ENCODE measurements around the gene TSC22D3. TPM values are rescaled to one million over a fixed set of nuclear protein-coding genes. Genes with fewer than 3 reads are reported as not detected.

The TSC22D3 gene
- total and polyA plus RNA-seq, 12 donors: 132 to 474 (median 298) TPM

GRCh38 chrX:107758231-107758766 is 17.3 kb downstream of the TSC22D3 start:
- Histone ChIP-seq H3K36me3 (replicated peaks in 1 of 2) (no peaks in the 10 kb centered on the region), H3K9me3 (replicated peaks in 1 of 3) (no peaks in the 10 kb centered on the region), H3K4me1 (replicated peaks in 1 of 2) (peaks cover 0 to 11% of the 10 kb centered on the region in 2 donors), H3K27ac (no peak overlapping the region), H3K4me3 (no peak overlapping the region), H3K27me3 (no peaks in the 10 kb centered on the region)
- intact Hi-C loops (cut with DNase I): no loop called here
- 79 to 100% (median 90%) methylated on average over 4 to 5 of the region's 5 CpGs for WGBS, 4 donors
- DNase-seq: no peak
- TF ChIP-seq CTCF (IDR thresholded peaks at IDR 0.05) (no peak), POLR2A (IDR thresholded peaks at IDR 0.05) (no peak)

DNA sequence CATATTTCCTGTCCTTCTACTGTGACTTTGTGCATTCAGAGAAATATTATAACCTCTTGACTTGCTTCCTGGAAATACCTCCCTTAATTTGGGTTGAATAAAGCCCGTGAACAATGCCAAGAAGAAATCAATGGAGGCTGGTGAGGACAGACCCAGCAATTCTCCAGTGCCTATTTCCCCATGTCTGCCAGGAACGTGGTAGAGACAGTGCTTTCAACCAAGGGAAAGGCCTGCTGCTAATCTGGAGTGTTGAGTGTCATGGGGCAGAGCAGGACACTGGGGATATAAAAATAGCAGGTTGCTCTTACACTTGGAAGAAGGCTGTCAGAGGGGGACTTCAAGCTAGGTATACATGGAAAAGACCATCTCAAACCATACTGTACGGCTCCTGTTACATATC is 19.9 kb downstream of the TSC22D3 start:
- intact Hi-C loops (cut with DNase I): no loop called here
- peaks cover 0 to 10% of the 10 kb centered on the region in 2 donors for H3K4me1 ChIP-seq (replicated peaks in 1 of 2)
- H3K36me3 ChIP-seq (replicated peaks in 1 of 2): no peaks in the 10 kb centered on the region
- H3K27me3 ChIP-seq: no peaks in the 10 kb centered on the region
- no peak overlapping the region for H3K4me3 ChIP-seq
- DNase-seq: no peak
- TF ChIP-seq POLR2A (IDR thresholded peaks at IDR 0.05) (no peak), CTCF (IDR thresholded peaks at IDR 0.05) (no peak)
- no peaks in the 10 kb centered on the region for H3K9me3 ChIP-seq (replicated peaks in 1 of 3)
- peak overlapping the region in 2 of 5 donors; percentile 1 to 26 for H3K27ac ChIP-seq
- WGBS, 4 donors: 56 to 78% (median 62%) methylated on average over 1 to 3 of the region's 3 CpGs

- intact Hi-C loops (cut with DNase I): no loop called here
- TF ChIP-seq CTCF (IDR thresholded peaks at IDR 0.05) (no peak), POLR2A (IDR thresholded peaks at IDR 0.05) (no peak)
- no peaks in the 10 kb centered on the region for H3K9me3 ChIP-seq (replicated peaks in 1 of 3)
- H3K4me3 ChIP-seq: no peak overlapping the region
- H3K27ac ChIP-seq: peak overlapping the region in 3 of 5 donors; percentile 3 to 67 (median 22)
- WGBS, 4 donors: 38 to 64% (median 56%) methylated on average over 4 of the region's 4 CpGs
- H3K36me3 ChIP-seq (replicated peaks in 1 of 2): no peaks in the 10 kb centered on the region
- peak in 4 of 7 donors; percentile 37 to 60 (median 50) for DNase-seq
- H3K4me1 ChIP-seq (replicated peaks in 1 of 2): peaks cover 4 to 18% of the 10 kb centered on the region in 2 donors
- no peaks in the 10 kb centered on the region for H3K27me3 ChIP-seq
Measured at GRCh38 chrX:107753187-107753586, 22.4 kb downstream of the TSC22D3 start.

GRCh38 chrX:107752714-107753113 is 22.9 kb downstream of the TSC22D3 start:
- H3K27ac ChIP-seq: peak overlapping the region in 2 of 5 donors; percentile 3 to 67
- DNase-seq: no peak
- intact Hi-C loops (cut with DNase I): no loop called here
- 76 to 92% (median 84%) methylated on average over 2 to 3 of the region's 3 CpGs for WGBS, 4 donors
- H3K4me3 ChIP-seq: no peak overlapping the region
- TF ChIP-seq POLR2A (IDR thresholded peaks at IDR 0.05) (no peak), CTCF (IDR thresholded peaks at IDR 0.05) (no peak)
- H3K27me3 ChIP-seq: no peaks in the 10 kb centered on the region
- H3K9me3 ChIP-seq (replicated peaks in 1 of 3): no peaks in the 10 kb centered on the region
- H3K36me3 ChIP-seq (replicated peaks in 1 of 2): no peaks in the 10 kb centered on the region
- peaks cover 8 to 23% of the 10 kb centered on the region in 2 donors for H3K4me1 ChIP-seq (replicated peaks in 1 of 2)
